Measurements from ENCODE around the gene KCTD2. TPM values are rescaled to one million over a fixed set of nuclear protein-coding genes. Genes with fewer than 3 reads are reported as not detected.
A peak's percentile ranks its signal among the peaks of the same experiment; 100 is the strongest.

Gene KCTD2
- total RNA-seq, 4 donors from 2014 or later: 20.3 to 37.7 (median 29.9) TPM

GRCh38 chr17:75006653-75007052 is 40.4 kb upstream of the KCTD2 start:
- Histone ChIP-seq H3K9me3 (no peaks in the 10 kb centered on the region), H3K4me3 (no peak overlapping the region), H3K27me3 (no peaks in the 10 kb centered on the region), H3K4me1 (peaks cover 7 to 12% (median 11%) of the 10 kb centered on the region in 4 donors), H3K27ac (replicated peaks in 1 of 4) (no peak overlapping the region), H3K36me3 (peaks cover 23 to 43% (median 40%) of the 10 kb centered on the region in 4 donors)
- WGBS: 77% methylated on average over 5 of the region's 5 CpGs
- DNase-seq (ENCODE audit: extremely low spot score): no peak
- intact Hi-C loops (cut with DNase I): loop anchor here (5.0 kb wide), 1 partner anchor 34 kb away; the partner anchor contains the start of gene HID1
- TF ChIP-seq POLR2A (IDR thresholded peaks at IDR 0.05; ENCODE audit: low read depth) (no peak), POLR2AphosphoS5 (IDR thresholded peaks at IDR 0.05) (no peak), EP300 (IDR thresholded peaks at IDR 0.05) (no peak), CTCF (IDR thresholded peaks at IDR 0.05) (no peak)

GRCh38 chr17:75008373-75008772 is 38.7 kb upstream of the KCTD2 start:
- intact Hi-C loops (cut with DNase I): loop anchor here (5.0 kb wide), 1 partner anchor 36 kb away; the partner anchor contains the start of gene HID1
- no peaks in the 10 kb centered on the region for H3K27me3 ChIP-seq
- 88% methylated on average over 6 of the region's 6 CpGs for WGBS

GRCh38 chr17:75009139-75009724 is 37.8 kb upstream of the KCTD2 start:
- Histone ChIP-seq H3K9me3 (no peaks in the 10 kb centered on the region), H3K27ac (replicated peaks in 1 of 4) (no peak overlapping the region), H3K36me3 (peaks cover under 1 to 17% (median 14%) of the 10 kb centered on the region in 4 donors), H3K27me3 (no peaks in the 10 kb centered on the region), H3K4me1 (peaks cover 18 to 33% (median 30%) of the 10 kb centered on the region in 4 donors), H3K4me3 (no peak overlapping the region)
- no peak for TF ChIP-seq POLR2AphosphoS5 (IDR thresholded peaks at IDR 0.05)
- TF ChIP-seq CTCF (IDR thresholded peaks at IDR 0.05): no peak
- TF ChIP-seq POLR2A (IDR thresholded peaks at IDR 0.05; ENCODE audit: low read depth): no peak
- no peak for TF ChIP-seq EP300 (IDR thresholded peaks at IDR 0.05)
- intact Hi-C loops (cut with DNase I): loop anchor here (5.0 kb wide), 1 partner anchor 37 kb away; the partner anchor contains the start of gene HID1
- 93% methylated on average over 2 of the region's 2 CpGs for WGBS
- no peak for DNase-seq (ENCODE audit: extremely low spot score)

More at GRCh38 chr17:75008373-75008772, 38.7 kb upstream of the KCTD2 start:
- DNase-seq (ENCODE audit: extremely low spot score): no peak
- Histone ChIP-seq H3K27ac (replicated peaks in 1 of 4) (no peak overlapping the region), H3K4me3 (no peak overlapping the region), H3K36me3 (peaks cover 9 to 26% (median 23%) of the 10 kb centered on the region in 4 donors), H3K4me1 (peaks cover 12 to 25% (median 23%) of the 10 kb centered on the region in 4 donors), H3K9me3 (no peaks in the 10 kb centered on the region)
- no peak for TF ChIP-seq POLR2AphosphoS5 (IDR thresholded peaks at IDR 0.05)
- no peak for TF ChIP-seq CTCF (IDR thresholded peaks at IDR 0.05)
- no peak for TF ChIP-seq POLR2A (IDR thresholded peaks at IDR 0.05; ENCODE audit: low read depth)
- TF ChIP-seq EP300 (IDR thresholded peaks at IDR 0.05): no peak

GRCh38 chr17:75010683-75011400 is 36.2 kb upstream of the KCTD2 start:
- peaks cover 18 to 35% (median 30%) of the 10 kb centered on the region in 4 donors for H3K4me1 ChIP-seq
- H3K27me3 ChIP-seq: no peaks in the 10 kb centered on the region
- no peaks in the 10 kb centered on the region for H3K9me3 ChIP-seq
- peaks cover 0 to 4% (median under 1%) of the 10 kb centered on the region in 4 donors for H3K36me3 ChIP-seq
- intact Hi-C loops (cut with DNase I): loop anchor here (5.0 kb wide), 1 partner anchor 49 kb away; no protein-coding TSS in a partner anchor
- TF ChIP-seq POLR2AphosphoS5 (IDR thresholded peaks at IDR 0.05): peak; percentile 42 to 69
- TF ChIP-seq CTCF (IDR thresholded peaks at IDR 0.05): peak in 1 of 3 experiments; percentile 12
- TF ChIP-seq POLR2A (IDR thresholded peaks at IDR 0.05; ENCODE audit: low read depth): no peak
- TF ChIP-seq EP300 (IDR thresholded peaks at IDR 0.05): no peak
- 51% methylated on average over 7 of the region's 8 CpGs for WGBS
- no peak for DNase-seq (ENCODE audit: extremely low spot score)
- no peak overlapping the region for H3K4me3 ChIP-seq
- peak overlapping the region; percentile 90 to 95 (median 92) for H3K27ac ChIP-seq (replicated peaks in 1 of 4)

All from esophagus muscularis mucosa (tissue), 4 donors.